Measurements from ENCODE around the gene SLC30A4. TPM values are rescaled to one million over a fixed set of nuclear protein-coding genes. Genes with fewer than 3 reads are reported as not detected.

SLC30A4 gene
- total RNA-seq, 1 donor from 2014 or later = 2.1 TPM

DNA sequence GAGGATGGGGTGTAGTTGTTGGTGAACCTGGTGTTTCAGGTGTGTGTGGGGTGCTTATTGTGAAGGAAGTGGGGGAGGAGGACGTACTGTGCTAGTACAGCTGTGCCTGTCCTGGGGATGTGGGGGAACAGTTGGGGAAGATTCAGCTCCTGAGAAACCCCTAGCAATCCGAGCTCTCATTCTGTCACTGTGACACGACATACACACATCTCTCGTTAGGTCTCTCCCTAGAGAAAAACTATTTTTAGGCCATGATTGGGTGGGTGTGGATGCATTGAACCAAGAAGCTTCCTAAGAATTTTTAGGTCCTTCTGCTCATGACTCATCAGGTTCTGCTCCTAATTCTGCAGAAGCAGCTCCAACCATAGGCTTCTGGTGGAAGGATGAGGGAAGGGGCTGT, 54.3 kb downstream of the SLC30A4 start:
- TF ChIP-seq, protein P1, sequence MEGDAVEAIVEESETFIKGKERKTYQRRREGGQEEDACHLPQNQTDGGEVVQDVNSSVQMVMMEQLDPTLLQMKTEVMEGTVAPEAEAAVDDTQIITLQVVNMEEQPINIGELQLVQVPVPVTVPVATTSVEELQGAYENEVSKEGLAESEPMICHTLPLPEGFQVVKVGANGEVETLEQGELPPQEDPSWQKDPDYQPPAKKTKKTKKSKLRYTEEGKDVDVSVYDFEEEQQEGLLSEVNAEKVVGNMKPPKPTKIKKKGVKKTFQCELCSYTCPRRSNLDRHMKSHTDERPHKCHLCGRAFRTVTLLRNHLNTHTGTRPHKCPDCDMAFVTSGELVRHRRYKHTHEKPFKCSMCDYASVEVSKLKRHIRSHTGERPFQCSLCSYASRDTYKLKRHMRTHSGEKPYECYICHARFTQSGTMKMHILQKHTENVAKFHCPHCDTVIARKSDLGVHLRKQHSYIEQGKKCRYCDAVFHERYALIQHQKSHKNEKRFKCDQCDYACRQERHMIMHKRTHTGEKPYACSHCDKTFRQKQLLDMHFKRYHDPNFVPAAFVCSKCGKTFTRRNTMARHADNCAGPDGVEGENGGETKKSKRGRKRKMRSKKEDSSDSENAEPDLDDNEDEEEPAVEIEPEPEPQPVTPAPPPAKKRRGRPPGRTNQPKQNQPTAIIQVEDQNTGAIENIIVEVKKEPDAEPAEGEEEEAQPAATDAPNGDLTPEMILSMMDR (conservative IDR thresholded peaks at IDR 0.05; ENCODE audit: low read depth, low read length) = no peak
- no peak for DNase-seq (ENCODE audit: low read depth)
- no peak overlapping the region for H3K4me3 ChIP-seq (ENCODE audit: low read depth, low read length)

DNA sequence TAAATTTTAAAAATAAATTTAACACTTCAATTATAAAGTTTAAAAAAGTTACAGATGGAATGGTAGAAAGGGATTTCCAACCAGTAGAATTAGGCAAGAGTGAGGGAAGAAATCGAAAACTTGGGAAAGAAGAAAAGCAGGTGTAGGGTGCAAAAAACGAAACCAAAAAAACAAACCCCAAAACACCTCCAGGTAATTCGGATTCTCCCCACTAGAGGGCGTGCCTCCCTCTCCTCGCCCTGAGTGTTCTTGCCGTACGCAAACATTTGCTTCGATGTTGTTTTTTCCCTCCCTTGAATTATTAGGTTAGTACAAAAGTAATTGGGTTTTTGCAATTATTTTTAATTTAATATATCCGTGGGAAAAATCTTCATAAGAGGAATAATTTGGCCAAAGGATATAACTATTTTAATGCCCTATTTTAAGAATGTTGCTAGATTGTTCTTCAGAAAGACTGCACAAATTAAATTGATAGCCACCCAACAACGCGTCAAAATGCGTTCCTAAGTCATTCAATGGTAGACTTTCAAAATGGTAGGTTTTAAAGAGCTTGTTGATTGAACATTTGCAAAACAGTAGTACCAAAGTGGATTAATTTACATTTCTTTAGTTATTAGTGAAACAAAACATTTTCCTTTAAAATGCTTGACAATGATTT, 63.7 kb downstream of the SLC30A4 start:
- no peak for DNase-seq (ENCODE audit: low read depth)
- TF ChIP-seq, protein P1 (conservative IDR thresholded peaks at IDR 0.05; ENCODE audit: low read depth, low read length) = peak; percentile 96
- H3K4me3 ChIP-seq (ENCODE audit: low read depth, low read length) = peak overlapping the region; percentile 52

DNA sequence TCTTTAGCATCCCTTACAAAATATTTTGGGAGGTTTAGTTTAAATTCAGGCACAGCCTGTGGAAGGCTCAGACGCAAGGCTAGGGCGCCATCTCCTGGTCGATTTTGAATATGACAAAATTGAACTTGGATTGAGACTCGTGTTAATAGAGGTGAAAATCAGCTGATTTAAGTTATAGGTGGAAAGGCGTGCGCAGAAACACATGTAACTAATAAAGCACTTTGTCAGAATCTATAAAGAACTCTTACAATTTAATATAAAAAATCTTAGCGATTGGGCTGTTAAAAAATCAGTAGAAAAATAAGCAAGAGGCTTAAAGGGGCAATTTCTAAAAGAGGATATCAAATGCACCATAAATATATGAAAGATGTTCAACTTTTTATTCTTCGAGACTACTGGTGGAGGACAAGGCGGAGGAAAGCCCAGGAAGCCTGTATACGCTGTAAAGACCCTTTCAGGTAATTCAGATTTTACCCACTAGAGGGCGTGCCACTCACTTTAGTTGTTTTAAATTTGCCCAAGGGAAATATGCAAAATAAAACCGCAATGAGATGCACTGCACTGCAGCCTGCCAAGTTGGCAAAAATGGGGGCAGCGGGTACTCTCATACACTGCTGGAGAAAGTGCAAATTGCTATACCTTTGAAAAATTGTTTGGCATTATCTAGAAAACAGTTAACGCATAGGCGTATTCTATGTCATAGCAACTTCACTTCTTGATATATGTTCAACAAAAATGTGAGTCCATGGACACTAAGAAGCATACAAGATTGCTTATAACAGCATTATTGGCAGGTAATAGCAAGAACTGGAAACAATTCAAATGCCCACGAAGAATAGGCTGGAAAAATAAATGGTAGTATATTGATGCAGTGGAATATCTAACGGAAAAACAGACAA, 64.7 kb downstream of the SLC30A4 start:
- no peak for DNase-seq (ENCODE audit: low read depth)
- TF ChIP-seq, protein P1 (conservative IDR thresholded peaks at IDR 0.05; ENCODE audit: low read depth, low read length) = peak; percentile 66
- peak overlapping the region; percentile 52 for H3K4me3 ChIP-seq (ENCODE audit: low read depth, low read length)

DNA sequence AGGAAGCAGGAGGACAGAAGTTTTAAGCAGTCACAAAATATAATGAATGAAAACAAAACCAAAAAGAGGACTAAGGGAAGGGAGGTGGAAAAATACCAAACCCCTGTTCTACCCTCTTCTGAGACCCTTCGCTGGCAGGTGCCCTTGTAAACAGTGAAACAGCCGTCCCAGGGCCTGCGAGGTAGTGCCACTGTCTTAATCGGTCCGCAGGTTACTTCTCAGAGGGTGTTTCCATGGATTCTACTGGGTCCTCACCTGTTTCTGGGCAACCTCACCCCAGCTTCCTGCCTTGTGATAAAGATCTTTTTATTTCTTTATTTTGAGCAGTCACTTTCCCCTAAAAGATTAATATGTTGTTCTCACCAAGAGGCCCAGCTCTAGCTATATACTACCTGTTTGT, 65.3 kb downstream of the SLC30A4 start:
- no peak for DNase-seq (ENCODE audit: low read depth)
- H3K4me3 ChIP-seq (ENCODE audit: low read depth, low read length) = no peak overlapping the region
- TF ChIP-seq, protein P1 (conservative IDR thresholded peaks at IDR 0.05; ENCODE audit: low read depth, low read length) = no peak

DNA sequence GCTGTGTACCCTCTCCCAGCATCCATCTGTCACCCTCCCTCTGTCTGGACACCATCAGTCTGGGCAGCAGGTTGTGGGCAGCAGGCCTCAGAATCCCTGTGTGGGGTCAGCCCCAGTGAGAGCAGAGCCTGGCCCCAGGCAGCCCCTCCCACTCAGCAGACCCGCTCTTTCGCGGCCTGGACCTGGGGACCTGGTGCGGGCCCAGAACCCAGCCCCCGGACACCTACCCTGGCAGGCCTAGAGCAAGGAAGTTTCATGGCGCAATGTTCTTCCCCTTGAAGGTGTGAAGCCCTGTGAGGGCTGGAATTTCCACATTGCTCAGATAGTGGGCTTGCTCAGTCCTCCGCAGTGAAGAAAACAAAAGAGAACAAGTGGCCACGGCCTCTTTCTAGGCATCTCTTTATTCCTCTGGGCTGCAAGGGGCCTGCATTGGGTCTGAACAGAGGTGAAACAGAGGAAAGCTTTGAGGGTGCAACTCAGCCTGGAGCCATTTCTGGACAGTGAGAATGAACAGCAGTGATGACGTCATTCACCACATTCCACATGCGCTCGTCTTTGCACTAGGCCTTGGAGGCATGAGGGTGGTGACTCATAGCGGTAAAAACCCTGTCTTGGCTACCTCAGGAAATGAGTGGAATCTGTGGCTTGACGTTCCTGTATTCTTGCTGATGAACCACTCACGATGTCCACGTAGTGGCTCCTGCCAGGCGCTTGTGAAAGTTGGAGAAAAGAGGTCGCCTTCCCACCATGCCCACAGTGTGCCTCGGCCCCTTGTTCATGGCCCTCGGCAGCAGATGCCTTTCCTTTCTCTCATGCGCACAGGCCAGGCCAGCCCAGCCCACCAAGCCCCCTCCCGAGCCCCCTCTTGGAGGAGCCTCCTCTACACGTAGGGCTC, 66.1 kb downstream of the SLC30A4 start:
- peak; percentile 95 for DNase-seq (ENCODE audit: low read depth)
- TF ChIP-seq, protein P1 (conservative IDR thresholded peaks at IDR 0.05; ENCODE audit: low read depth, low read length) = no peak

DNA sequence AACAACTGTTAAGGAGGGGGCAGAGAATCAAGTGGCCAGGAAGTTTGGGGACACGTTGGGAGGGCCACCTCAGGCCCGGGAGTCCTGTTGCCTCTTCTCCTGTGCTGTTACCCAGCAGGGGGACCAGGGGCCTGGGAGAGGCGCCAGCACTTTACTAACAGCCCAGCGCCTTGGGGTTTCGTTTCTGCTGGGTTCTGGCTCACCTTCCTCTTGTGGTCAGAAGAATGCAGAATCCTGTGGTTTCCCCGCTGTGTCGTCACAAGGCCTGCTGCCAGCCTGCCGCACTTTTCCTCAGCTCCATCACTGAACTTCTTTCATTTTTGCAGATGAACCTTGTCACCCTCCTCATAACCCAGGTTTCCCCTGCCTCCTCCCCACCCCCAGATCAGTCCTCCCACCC, 67.7 kb downstream of the SLC30A4 start:
- no peak overlapping the region for H3K4me3 ChIP-seq (ENCODE audit: low read depth, low read length)
- TF ChIP-seq, protein P1 (conservative IDR thresholded peaks at IDR 0.05; ENCODE audit: low read depth, low read length) = no peak
- peak; percentile 66 for DNase-seq (ENCODE audit: low read depth)

More for the DNA sequence above, 66.1 kb downstream of the SLC30A4 start:
- H3K4me3 ChIP-seq (ENCODE audit: low read depth, low read length) = no peak overlapping the region

Measured in epithelial cell of proximal tubule (primary cell).